PFSK-1 (cell line): ENCODE results near the gene UQCR10.

ENCODE experiments used
- FOXP2 ChIP-seq: optimal IDR thresholded peaks from 2 replicates; pipeline ENCODE3; 2011; ENCODE audit warnings: borderline replicate concordance, control low read depth, inconsistent platforms; ENCODE audit not compliant: insufficient read depth; ENCODE audit errors: extremely low read length, extremely low read depth
- POLR2AphosphoS5 ChIP-seq: IDR thresholded peaks from 2 replicates; pipeline ENCODE4 v1.6.1; 2012; ENCODE audit warnings: low read depth, mild to moderate bottlenecking, control low read depth, low read length, moderate library complexity
- REST ChIP-seq, 2 experiments: IDR thresholded peaks; 2 replicates each; pipeline versions ENCODE4 v1.6.1 to v1.8.0; 2011 to 2012; ENCODE audit warnings: low read depth in 2 of 2, low read length in 2 of 2, control low read depth in 1 of 2, inconsistent platforms in 1 of 2, mild to moderate bottlenecking in 1 of 2, moderate library complexity in 1 of 2; ENCODE audit not compliant: insufficient read depth in 1 of 2
- SIN3A ChIP-seq: IDR thresholded peaks from 2 replicates; pipeline ENCODE4 v1.6.1; 2012; ENCODE audit warnings: mild to moderate bottlenecking, low read length, moderate library complexity, borderline replicate concordance; ENCODE audit not compliant: insufficient read depth
- TAF1 ChIP-seq: IDR thresholded peaks from 2 replicates; pipeline ENCODE4 v1.6.1; 2012; ENCODE audit warnings: low read length, control low read depth, borderline replicate concordance; ENCODE audit not compliant: insufficient read depth

Gene UQCR10

GRCh38 chr22:29734838-29735237 lies 32.3 kb upstream of the UQCR10 start:
- TF ChIP-seq SIN3A (no peak), POLR2AphosphoS5 (no peak), TAF1 (no peak), REST (IDR thresholded peaks at IDR 0.05; ENCODE audit: insufficient read depth in 1 of 2, low read depth in 2 of 2, low read length in 2 of 2) (no peak), FOXP2 (no peak)

GRCh38 chr22:29735416-29735815 lies 31.8 kb upstream of the UQCR10 start:
- TF ChIP-seq FOXP2 (no peak), REST (IDR thresholded peaks at IDR 0.05; ENCODE audit: insufficient read depth in 1 of 2, low read depth in 2 of 2, low read length in 2 of 2) (no peak), POLR2AphosphoS5 (no peak), SIN3A (no peak), TAF1 (no peak)

- TF ChIP-seq SIN3A (no peak), REST (IDR thresholded peaks at IDR 0.05; ENCODE audit: insufficient read depth in 1 of 2, low read depth in 2 of 2, low read length in 2 of 2) (no peak), TAF1 (no peak), POLR2AphosphoS5 (no peak), FOXP2 (no peak)
Measured at GRCh38 chr22:29737251-29738117, 29.7 kb upstream of the UQCR10 start.

- TF ChIP-seq FOXP2, result no peak
- no peak for TF ChIP-seq REST (IDR thresholded peaks at IDR 0.05; ENCODE audit: insufficient read depth in 1 of 2, low read depth in 2 of 2, low read length in 2 of 2)
- TF ChIP-seq SIN3A, result no peak
Measured at GRCh38 chr22:29738118-29738815, 28.9 kb upstream of the UQCR10 start.
